Body of pancreas (tissue), 4 donors: ENCODE measurements around the gene PDGFA.

Experiments
- CTCF ChIP-seq, 7 experiments: fragments of 450-650 bp in 4 of 7; fragments of 200-600 bp in 3 of 7; sonication (generic) in 3 of 7; IDR thresholded peaks; one replicate each; pipeline ENCODE4 v1.5.1; 2016 to 2019; ENCODE audit warnings: antibody characterized with exemption in 7 of 7
- POLR2A ChIP-seq, 3 donors: fragments of 450-650 bp; IDR thresholded peaks; one replicate each; pipeline ENCODE4 v1.6.1; 2016; ENCODE audit warnings: antibody characterized with exemption in 3 of 3, mild to moderate bottlenecking in 2 of 3

DNA sequence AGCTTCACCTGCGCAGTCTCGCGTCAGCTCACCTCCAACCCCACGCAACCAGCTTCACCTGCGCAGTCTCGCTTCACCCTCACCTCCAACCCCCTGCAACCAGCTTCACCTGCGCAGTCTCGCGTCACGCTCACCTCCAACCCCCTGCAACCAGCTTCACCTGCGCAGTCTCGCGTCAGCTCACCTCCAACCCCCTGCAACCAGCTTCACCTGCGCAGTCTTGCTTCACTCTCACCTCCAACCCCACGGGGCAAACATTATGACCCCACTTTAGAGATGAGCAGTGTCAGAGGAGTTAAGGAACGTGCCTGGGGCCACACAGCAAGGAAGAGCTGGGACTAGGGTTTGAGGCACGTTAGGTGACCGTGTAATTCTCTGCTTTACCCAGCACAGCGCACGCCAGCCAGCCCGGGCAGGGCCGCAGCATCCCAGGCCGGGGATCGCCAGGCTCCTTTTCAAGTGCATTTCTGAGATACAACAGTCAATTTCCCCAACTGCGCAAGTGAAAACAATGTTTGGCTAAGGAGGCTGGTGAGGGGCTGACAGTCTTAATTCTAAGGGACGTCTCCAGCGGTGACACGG is 22.6 kb upstream of the PDGFA start:
- TF ChIP-seq CTCF (IDR thresholded peaks at IDR 0.05) (no peak), POLR2A (IDR thresholded peaks at IDR 0.05) (no peak)
